ENCODE results near the gene SPINK14. TPM values are rescaled to one million over a fixed set of nuclear protein-coding genes. Genes with fewer than 3 reads are reported as not detected.

The SPINK14 gene
- total and polyA plus RNA-seq, 2 experiments from 2014 or later = not detected

GRCh38 chr5:148221508-148221907 lies 53.2 kb downstream of the SPINK14 start:
- DNase-seq (ENCODE audit: low read depth in 1 of 2, low spot score in 1 of 2) = no peak
- H3K4me1 ChIP-seq (ENCODE audit: low read depth) = no peaks in the 10 kb centered on the region
- no peaks in the 10 kb centered on the region for H3K9me3 ChIP-seq (ENCODE audit: low read depth)
- H3K4me3 ChIP-seq = no peak overlapping the region
- no peaks in the 10 kb centered on the region for H3K27me3 ChIP-seq
- no peak overlapping the region for H3K27ac ChIP-seq
- H3K36me3 ChIP-seq = no peaks in the 10 kb centered on the region
- no peak for TF ChIP-seq CTCF (IDR thresholded peaks at IDR 0.05; ENCODE audit: low read depth, low read length)

- Histone ChIP-seq H3K4me1 (ENCODE audit: low read depth) (no peaks in the 10 kb centered on the region), H3K27ac (no peak overlapping the region), H3K4me3 (no peak overlapping the region), H3K36me3 (no peaks in the 10 kb centered on the region), H3K27me3 (no peaks in the 10 kb centered on the region), H3K9me3 (ENCODE audit: low read depth) (no peaks in the 10 kb centered on the region)
- no peak for DNase-seq (ENCODE audit: low read depth in 1 of 2, low spot score in 1 of 2)
- no peak for TF ChIP-seq CTCF (IDR thresholded peaks at IDR 0.05; ENCODE audit: low read depth, low read length)
These were observed 55.9 kb downstream of the SPINK14 start for GRCh38 chr5:148224117-148224742.

Other genes with a start within 250 kb of the SPINK14 start
- gene SPINK5, start 104.6 kb upstream of the SPINK14 start, total RNA-seq = 5.3 and 6.1 TPM in 2 replicates
- gene SPINK5, start 104.6 kb upstream of the SPINK14 start, polyA plus RNA-seq = 3.5 and 5.5 TPM in 2 replicates
- gene SPINK6, start 34.5 kb downstream of the SPINK14 start, total RNA-seq = not detected in 2 replicates
- not detected in 2 replicates for gene SPINK6, start 34.5 kb downstream of the SPINK14 start, polyA plus RNA-seq
- gene MARCOL, start 70.0 kb downstream of the SPINK14 start, total RNA-seq = not detected in 2 replicates
- gene MARCOL, start 70.0 kb downstream of the SPINK14 start, polyA plus RNA-seq = 0.29 TPM in 1 of 2 replicates, not detected in the other
- not detected in 2 replicates for gene SPINK13, start 100.2 kb downstream of the SPINK14 start, total RNA-seq
- 0.59 TPM in 1 of 2 replicates, not detected in the other for gene SPINK13, start 100.2 kb downstream of the SPINK14 start, polyA plus RNA-seq
- not detected in 2 replicates for gene SPINK7, start 143.9 kb downstream of the SPINK14 start, total RNA-seq
- gene SPINK7, start 143.9 kb downstream of the SPINK14 start, polyA plus RNA-seq = not detected in 2 replicates
- gene SPINK9, start 167.0 kb downstream of the SPINK14 start, total RNA-seq = not detected in 2 replicates
- gene SPINK9, start 167.0 kb downstream of the SPINK14 start, polyA plus RNA-seq = not detected in 2 replicates
- 28.1 and 42.9 TPM in 2 replicates for gene FBXO38, start 215.4 kb downstream of the SPINK14 start, total RNA-seq
- gene FBXO38, start 215.4 kb downstream of the SPINK14 start, polyA plus RNA-seq = 24.2 and 37.3 TPM in 2 replicates

Measured in cardiac muscle cell (in vitro differentiated cells and primary cell).